ENCODE results near the gene NHLRC2.
"Not testable (repeated sequence)": the region's sequence is repeated elsewhere in the genome, so short reads cannot be mapped to it uniquely, and the experiment has no call there.

The NHLRC2 gene

DNA sequence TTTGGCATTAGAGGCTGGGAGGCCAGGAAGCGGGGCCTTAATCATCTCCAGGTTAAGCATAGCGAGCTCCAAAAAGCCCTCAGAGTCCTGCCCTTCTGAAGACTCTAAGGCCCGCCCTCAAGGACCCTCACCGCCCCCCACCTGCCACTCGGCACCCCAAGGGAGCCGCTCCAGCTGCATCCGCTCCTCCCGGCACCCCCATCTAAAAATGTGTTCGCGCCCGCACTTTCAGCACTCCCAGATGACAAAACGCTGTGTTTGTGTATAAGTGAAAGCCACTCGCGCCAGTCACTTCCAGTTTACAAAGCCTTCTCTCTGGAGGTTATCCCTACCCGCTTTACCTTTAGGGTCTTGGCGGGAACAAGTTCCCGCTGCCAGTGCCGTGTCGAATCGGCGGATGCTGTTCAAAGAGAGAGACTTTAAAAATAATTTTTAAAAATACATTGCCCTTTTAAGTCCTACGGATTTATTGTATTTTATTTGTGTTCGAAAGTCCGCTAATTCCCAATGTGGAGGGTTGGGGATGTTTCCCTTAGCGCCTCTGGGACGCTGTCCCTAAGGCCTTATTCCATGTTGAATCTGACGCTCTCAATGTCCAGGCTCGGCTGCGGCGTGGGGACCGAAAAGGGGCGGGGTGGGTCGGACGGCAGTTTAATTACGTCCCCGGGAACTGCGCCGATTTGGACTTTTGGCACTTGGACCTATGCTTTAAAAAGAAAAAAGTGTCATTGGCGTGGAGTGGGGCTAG, at the start of gene NHLRC2, which contains the start of gene DCLRE1A:
NHLRC2 (plus strand) TSS at position 649 of the 748 bp plus-strand sequence. CDS start 212 bp downstream, outside the sequence.
DCLRE1A (minus strand) TSS at position 70 of the 748 bp plus-strand sequence. CDS start 900 bp downstream, outside the sequence.
- FAIRE-seq (no peak), DNase-seq (ENCODE audit: insufficient read length, low spot score) (peak; percentile 38)
- no peak for TF ChIP-seq POLR2A (IDR thresholded peaks at IDR 0.05; ENCODE audit: low read depth, low read length)

- no peak for FAIRE-seq
- TF ChIP-seq POLR2A (IDR thresholded peaks at IDR 0.05; ENCODE audit: low read depth, low read length): no peak
- no peak for DNase-seq (ENCODE audit: insufficient read length, low spot score)
These were observed 48.0 kb upstream of the NHLRC2 start for GRCh38 chr10:113806503-113806902.

GRCh38 chr10:113808168-113808567, 46.3 kb upstream of the NHLRC2 start:
- DNase-seq (ENCODE audit: insufficient read length, low spot score): no peak
- no peak for TF ChIP-seq POLR2A (IDR thresholded peaks at IDR 0.05; ENCODE audit: low read depth, low read length)
- FAIRE-seq: no peak

DNA sequence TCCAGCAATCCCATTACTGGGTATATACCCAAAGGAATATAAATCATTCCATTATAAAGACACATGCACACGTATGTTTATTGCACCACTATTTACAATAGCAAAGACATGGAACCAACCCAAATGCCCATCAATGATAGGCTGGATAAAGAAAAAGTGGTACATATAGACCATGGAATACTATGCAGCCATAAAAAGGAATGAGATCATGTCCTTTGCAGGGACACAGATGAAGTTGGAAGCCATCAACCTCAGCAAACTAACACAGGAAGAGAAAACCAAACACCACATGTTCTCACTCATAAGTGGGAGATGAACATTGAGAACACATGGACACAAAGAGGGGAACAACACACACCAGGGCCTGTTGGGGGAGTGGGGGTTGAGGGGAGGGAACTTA, 39.8 kb upstream of the NHLRC2 start:
- FAIRE-seq; DNase-seq (ENCODE audit: insufficient read length, low spot score): not testable (repeated sequence)

DNA sequence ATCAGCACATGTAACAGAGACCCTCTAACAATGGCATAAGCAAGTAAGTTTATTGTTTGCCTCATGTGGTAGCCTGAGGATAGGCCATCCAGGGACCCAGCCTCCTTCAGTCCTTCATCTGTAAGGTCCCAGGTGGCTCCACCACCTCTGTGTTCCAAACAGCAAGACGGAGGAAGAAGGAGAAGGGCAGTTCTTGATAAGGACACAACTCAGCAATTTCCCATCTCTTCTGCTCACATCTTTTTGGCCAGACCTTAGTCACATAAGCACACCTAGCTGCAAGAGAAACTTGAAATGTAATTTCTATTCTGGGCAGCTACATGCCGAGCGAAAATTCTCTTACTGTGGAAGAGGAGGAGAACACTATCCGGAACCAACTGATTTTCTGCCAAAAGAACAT, 34.5 kb upstream of the NHLRC2 start:
- FAIRE-seq (no peak), DNase-seq (ENCODE audit: insufficient read length, low spot score) (no peak)

DNA sequence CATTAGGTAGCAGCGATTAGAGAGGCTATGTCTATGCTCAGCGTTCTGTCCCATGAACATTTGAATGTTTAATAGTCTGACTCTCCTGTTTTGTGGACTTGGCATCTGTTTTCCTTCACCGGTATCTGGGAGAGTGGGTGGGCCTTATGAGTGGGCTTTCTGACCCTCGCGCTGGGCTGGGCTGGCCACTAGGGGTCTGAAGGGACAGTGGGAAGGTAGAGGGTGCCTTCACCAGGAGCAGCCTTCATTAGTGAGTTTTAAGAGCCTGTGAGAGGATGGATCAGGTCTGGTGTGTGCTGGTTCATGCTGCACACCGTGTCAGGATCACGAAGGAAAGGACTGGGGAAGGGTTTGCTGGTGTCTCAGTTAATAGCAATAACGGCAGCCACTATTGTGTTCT, 34.0 kb upstream of the NHLRC2 start:
- DNase-seq (ENCODE audit: insufficient read length, low spot score): no peak

More for the DNA sequence above, 34.5 kb upstream of the NHLRC2 start:
- TF ChIP-seq POLR2A (IDR thresholded peaks at IDR 0.05; ENCODE audit: low read depth, low read length): no peak

GRCh38 chr10:113821306-113821705, 33.2 kb upstream of the NHLRC2 start:
- FAIRE-seq; DNase-seq (ENCODE audit: insufficient read length, low spot score): not testable (repeated sequence)

More for the DNA sequence above, 34.0 kb upstream of the NHLRC2 start:
- no peak for FAIRE-seq
- TF ChIP-seq POLR2A (IDR thresholded peaks at IDR 0.05; ENCODE audit: low read depth, low read length): no peak

- DNase-seq (ENCODE audit: insufficient read length, low spot score): no peak
- TF ChIP-seq POLR2A (IDR thresholded peaks at IDR 0.05; ENCODE audit: low read depth, low read length): no peak
- FAIRE-seq: no peak
These were observed 32.3 kb upstream of the NHLRC2 start for GRCh38 chr10:113822174-113822573.

DNA sequence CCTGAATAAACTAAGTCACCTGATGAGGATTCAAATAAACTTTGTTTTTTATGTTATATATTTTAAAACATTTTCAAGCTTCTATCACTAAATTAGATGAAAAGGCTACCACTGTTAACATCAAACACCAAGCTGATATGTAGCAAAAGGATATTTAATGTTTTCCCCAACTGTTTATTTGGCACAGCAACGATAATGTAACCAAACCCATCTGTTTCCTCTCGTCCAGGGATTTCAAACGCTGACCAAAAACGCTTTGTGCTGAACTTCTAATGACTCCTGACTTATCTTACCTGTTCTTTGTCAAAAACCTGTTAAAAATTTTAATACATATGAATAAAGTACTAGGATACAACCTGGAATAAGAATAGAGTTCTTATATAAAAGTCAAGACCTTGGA, 31.1 kb upstream of the NHLRC2 start:
- DNase-seq (ENCODE audit: insufficient read length, low spot score): no peak
- no peak for TF ChIP-seq POLR2A (IDR thresholded peaks at IDR 0.05; ENCODE audit: low read depth, low read length)
- FAIRE-seq: no peak

GRCh38 chr10:113825791-113826190, 28.7 kb upstream of the NHLRC2 start:
- no peak for DNase-seq (ENCODE audit: insufficient read length, low spot score)
- no peak for FAIRE-seq
- no peak for TF ChIP-seq POLR2A (IDR thresholded peaks at IDR 0.05; ENCODE audit: low read depth, low read length)

DNA sequence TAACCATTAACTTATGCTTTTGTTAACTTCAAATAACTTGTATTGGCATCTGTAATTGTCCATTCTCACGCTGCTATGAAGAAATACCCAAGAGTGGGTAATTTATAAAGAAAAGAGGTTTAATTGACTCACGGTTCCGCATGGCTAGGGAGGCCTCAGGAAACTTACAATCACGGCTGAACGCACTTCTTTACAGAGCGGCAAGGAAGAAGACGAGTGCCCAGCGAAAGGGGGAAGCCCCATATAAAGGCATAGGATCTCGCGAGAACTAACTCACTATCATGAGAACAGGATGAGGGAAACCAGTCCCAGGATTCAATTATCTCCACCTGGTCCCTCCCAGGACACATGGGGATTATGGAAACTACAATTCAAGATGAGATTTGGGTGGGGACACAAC, 25.9 kb upstream of the NHLRC2 start:
- FAIRE-seq: not testable (repeated sequence)

DNA sequence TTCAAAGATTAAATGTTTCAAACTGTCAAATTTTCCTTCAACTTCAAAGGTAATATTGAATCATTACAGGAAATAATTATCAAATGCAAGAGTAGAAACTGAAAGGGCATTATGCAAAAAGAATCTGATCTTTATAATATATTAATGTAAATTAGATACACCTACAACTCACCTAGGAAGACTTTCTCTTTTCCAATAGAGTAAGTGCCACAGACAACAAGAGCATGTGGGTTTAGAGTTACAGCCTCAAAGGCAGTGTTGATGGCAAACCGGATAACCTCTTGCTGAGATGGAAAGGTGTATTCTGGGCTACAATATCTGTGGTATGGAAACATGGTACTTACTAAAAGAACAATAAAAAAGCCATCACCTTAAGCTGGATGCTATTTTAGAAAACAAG, 12.3 kb upstream of the NHLRC2 start:
- DNase-seq (ENCODE audit: insufficient read length, low spot score): no peak
- FAIRE-seq: peak; percentile 61
- no peak for TF ChIP-seq POLR2A (IDR thresholded peaks at IDR 0.05; ENCODE audit: low read depth, low read length)

More for the DNA sequence above, 25.9 kb upstream of the NHLRC2 start:
- not testable (repeated sequence) for DNase-seq (ENCODE audit: insufficient read length, low spot score)

GRCh38 chr10:113843972-113844485, 10.4 kb upstream of the NHLRC2 start:
- no peak for TF ChIP-seq POLR2A (IDR thresholded peaks at IDR 0.05; ENCODE audit: low read depth, low read length)
- FAIRE-seq (peak; percentile 11), DNase-seq (ENCODE audit: insufficient read length, low spot score) (no peak)

DNA sequence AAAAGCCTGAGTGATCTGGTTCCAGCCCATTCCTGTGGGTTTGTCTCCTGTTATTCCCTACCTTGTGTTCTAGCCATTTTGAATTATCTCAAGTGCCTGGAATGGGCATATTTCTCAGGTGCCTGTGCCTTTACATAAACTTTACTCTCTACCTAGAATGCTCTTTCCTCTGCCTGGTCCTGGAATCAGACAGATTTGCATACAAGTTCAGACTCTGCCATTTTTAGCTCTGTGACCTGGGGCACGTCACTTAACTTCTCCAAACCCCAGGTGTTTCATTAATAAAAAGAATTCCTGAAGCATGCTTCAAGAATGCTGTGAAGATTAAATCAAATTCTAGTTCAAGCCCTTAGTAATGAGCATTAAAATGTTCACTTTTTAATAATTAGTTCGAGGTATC, 8.4 kb upstream of the NHLRC2 start:
- no peak for DNase-seq (ENCODE audit: insufficient read length, low spot score)
- no peak for TF ChIP-seq POLR2A (IDR thresholded peaks at IDR 0.05; ENCODE audit: low read depth, low read length)
- no peak for FAIRE-seq

- no peak for TF ChIP-seq POLR2A (IDR thresholded peaks at IDR 0.05; ENCODE audit: low read depth, low read length)
- FAIRE-seq: no peak
- no peak for DNase-seq (ENCODE audit: insufficient read length, low spot score)
These were observed 5.2 kb upstream of the NHLRC2 start for GRCh38 chr10:113849140-113849803.

All from H54 (cell line).